NCI-H128 (cell line): ENCODE results near the gene PLA2G2E.

Source experiments
- DNase-seq: peaks from one replicate; lab custom pipeline; 2025; ENCODE audit not compliant: unreplicated experiment; lab: John Stamatoyannopoulos, UW

The PLA2G2E gene

GRCh38 chr1:19923137-19923952 is at the start of gene PLA2G2E:
PLA2G2E (minus strand) TSS chr1:19923617; CDS start chr1:19923559, 58 bp downstream.
- DNase-seq = no peak

DNA sequence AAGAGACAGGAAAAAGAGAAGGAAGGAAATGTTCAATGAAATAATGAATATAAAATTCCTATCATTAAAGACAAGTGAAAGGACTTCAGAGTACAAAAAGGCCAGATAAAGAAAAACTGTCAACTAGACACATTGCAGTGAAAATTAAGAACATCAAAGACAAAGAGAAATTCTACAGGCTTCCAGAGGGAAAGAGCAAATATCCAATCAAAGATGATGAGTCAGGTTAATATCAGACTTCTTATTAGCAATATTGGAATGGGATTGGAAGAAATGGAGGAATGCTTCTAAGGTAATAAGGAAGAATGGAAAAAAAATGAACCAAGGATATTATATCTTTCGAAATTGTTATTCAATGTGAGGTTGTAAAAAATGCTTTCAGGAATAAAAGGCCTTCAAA is 48.2 kb upstream of the PLA2G2E start:
- DNase-seq = no peak

- no peak for DNase-seq
Observed at GRCh38 chr1:19969898-19970660, 46.7 kb upstream of the PLA2G2E start.

GRCh38 chr1:19967808-19968207 is 44.4 kb upstream of the PLA2G2E start:
- no peak for DNase-seq

GRCh38 chr1:19964542-19964941 is 41.1 kb upstream of the PLA2G2E start:
- no peak for DNase-seq

DNA sequence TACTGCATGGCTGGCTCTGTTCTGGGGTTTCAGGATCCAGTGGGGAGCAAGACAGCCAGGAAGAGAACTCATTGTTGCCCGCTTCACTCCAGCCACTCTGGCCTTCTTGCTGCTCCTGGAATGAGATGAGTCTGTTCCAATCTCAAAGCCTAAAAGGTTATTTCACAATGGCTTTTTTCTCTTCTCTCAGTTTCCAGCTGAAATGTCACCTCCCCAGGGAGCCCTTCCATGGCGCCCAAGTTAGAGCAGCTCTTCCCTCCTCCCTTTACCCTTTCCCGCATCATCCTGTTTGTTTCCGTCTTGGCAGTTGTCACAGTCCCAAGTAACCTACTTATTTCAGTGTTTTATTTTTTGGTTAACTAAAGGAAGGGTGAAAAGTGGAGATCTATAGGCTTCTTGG is 40.2 kb upstream of the PLA2G2E start:
- DNase-seq = no peak

- DNase-seq = no peak
Observed at GRCh38 chr1:19960591-19960990, 37.2 kb upstream of the PLA2G2E start.

DNA sequence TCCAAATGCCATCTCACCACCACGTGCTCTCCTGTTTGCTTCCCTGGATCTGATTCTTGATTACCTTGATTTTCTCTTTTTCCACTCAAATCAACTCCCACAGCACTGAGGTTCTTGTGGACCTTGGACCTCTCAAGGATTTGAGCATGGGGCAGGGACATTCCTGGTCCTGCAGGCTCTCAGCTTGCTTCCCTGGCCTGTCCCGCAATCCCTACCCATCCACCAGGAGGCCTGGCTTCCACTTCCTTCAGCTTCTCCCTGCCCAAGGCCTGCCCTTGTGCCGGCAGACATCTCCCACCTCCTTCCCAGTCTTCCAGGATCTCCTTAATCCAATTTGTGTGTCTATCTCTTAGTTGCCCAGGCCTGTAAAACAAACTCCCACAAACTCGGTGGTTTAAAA is 34.4 kb upstream of the PLA2G2E start:
- DNase-seq = no peak

- DNase-seq = no peak
Observed at GRCh38 chr1:19955534-19956170, 32.2 kb upstream of the PLA2G2E start.

DNA sequence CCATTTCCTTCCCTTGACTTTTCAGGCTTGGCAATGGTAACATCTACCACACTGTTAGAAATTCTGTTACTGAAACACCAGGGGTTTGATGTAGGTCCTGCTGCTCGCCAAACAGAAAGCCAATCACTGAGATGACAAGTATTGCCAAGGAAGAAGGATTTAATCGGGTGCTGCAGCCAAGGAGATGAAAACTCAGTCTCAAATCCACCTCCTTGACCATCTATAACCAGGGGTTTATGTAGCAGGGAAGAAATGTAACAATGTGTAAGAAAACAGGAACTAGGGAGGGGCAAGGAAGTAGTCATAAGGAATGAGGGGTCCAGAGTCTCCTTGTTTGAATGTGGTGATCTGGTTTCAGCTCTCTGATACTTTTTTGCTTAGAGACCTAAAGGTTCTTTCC is 30.6 kb upstream of the PLA2G2E start:
- DNase-seq = no peak

DNA sequence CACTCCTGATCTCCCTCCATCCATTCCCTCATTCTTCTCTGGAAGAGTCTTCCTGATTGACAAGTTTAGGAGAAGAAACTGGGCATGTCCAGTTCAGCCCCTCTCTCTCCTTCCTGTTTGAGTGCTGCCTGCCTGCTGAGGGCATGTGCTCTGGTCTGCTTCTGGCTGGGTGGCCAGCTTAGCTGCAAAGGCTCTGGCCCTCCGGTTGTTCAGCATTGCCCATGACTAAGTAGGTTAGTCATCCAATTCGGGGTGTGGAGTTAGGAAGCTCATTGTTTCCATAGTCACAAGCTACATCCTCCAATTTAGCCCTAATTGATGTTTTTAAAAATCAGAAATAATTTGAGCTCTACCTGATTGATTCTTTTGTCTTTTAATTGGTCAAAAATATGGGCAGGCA is 25.6 kb upstream of the PLA2G2E start:
- DNase-seq = no peak

- no peak for DNase-seq
Observed at GRCh38 chr1:19946971-19947370, 23.6 kb upstream of the PLA2G2E start.

DNA sequence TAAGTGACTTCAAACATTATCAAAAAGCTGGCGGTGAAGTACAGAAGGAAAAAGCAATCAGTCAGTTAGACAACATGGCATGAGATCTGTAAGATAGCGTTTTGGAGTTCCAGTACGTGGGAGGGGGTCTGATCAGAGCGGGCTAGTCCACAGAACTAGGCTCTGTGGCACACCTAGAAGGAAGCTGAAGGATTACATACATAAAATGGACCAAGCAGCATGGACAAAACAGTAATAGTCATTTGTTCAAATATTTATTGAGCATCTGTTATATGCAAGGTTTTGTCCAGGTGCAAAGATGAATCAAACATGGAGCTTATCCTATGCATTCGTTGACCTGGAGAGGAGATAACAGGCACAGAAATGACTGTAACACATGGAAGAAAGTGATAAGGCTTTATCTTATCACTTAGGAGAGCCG is 22.9 kb upstream of the PLA2G2E start:
- no peak for DNase-seq

DNA sequence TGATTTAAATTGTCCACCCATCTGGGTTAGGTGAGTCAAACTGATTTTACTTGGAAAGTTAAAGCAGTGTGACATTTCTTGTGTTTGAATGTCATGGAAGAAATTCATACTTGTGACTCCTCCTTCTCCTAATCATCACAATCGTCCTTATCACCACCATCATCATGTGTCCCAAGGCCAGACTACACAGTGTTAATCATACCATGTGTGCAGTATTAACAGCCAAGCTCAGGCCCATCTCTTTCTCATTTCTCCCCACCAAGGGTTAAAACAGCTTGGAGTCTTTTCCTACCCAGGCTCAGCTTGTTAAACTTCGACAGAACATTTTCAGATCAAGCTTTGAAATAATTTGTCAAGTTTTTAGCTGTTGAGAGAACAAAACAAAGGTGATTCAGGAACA is 22.5 kb upstream of the PLA2G2E start:
- DNase-seq = no peak

- no peak for DNase-seq
Observed at GRCh38 chr1:19942657-19943056, 19.2 kb upstream of the PLA2G2E start.

GRCh38 chr1:19942088-19942487 is 18.7 kb upstream of the PLA2G2E start:
- DNase-seq = no peak

DNA sequence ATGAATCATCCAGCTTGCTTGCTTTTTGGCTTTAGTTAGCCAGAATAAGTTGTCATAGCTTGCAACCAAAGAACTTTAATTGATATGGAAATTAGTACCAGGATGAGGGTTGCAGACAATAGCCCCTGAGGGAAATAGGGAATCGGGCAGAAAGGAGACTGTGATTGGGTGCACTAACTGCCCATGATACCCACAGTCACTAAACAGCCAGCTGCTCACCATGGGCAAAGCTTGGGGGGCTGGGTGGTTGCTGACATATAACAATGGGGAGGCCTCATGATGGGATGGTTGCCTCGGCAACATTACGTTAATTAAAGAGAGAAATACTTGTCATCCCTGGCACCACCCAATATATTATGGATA is 17.8 kb upstream of the PLA2G2E start:
- no peak for DNase-seq

DNA sequence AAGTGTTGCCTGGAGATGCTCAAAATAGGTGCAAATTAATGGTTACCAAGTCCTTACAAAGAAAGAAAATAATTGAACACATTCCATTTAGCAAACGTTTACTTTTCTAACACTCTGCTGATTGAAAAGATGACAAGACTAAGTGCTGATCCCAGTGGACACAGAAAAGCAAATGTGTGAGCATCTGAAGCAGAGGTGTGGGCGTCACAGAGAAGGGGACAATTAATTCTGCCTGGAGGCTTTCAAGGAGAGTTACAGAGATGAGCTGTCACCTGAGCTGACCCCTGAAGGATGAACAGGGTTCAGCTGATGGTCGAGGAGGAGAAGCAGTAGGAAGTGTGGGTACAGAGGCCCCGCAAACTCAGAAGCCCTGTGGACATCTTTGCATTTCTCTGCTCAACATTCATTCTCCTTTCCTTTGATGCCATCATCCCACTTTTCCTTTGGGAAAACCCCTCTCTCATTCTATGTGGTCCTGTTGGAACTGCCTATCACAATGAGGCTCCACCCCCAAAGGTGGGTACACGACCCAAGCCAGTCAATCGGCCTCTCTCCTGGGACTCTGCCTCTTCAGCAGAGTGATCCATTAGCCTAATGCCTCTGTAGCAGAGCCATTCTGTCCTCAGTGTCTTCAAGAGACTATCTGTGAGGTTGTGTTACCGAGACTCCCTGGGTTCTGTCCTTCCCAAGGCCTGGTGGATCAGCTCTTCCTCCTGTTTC is 17.2 kb upstream of the PLA2G2E start:
- DNase-seq = no peak

- no peak for DNase-seq
Observed at GRCh38 chr1:19938472-19938871, 15.1 kb upstream of the PLA2G2E start.

- no peak for DNase-seq
Observed at GRCh38 chr1:19936061-19936750, 12.8 kb upstream of the PLA2G2E start.

- DNase-seq = no peak
Observed at GRCh38 chr1:19934336-19934735, 10.9 kb upstream of the PLA2G2E start.
